ENCODE data around the gene SNAP23.
A peak's percentile ranks its signal among the peaks of the same experiment; 100 is the strongest.
"Not testable (repeated sequence)": the region's sequence is repeated elsewhere in the genome, so short reads cannot be mapped to it uniquely, and the experiment has no call there.

Gene SNAP23

GRCh38 chr15:42498212-42499068, 3.0 kb downstream of the SNAP23 start:
- no peak for DNase-seq

- no peak for DNase-seq
Measured at GRCh38 chr15:42499858-42500609, 4.6 kb downstream of the SNAP23 start.

GRCh38 chr15:42502477-42502876, 7.0 kb downstream of the SNAP23 start:
- no peak for DNase-seq

GRCh38 chr15:42503825-42504224, 8.4 kb downstream of the SNAP23 start:
- no peak for DNase-seq

- no peak for DNase-seq
Measured at GRCh38 chr15:42504631-42505030, 9.2 kb downstream of the SNAP23 start.

GRCh38 chr15:42507514-42507913, 12.1 kb downstream of the SNAP23 start:
- DNase-seq, result no peak

- no peak for DNase-seq
Measured at GRCh38 chr15:42508263-42508690, 12.8 kb downstream of the SNAP23 start.

- DNase-seq, result no peak
Measured at GRCh38 chr15:42510258-42511006, 15.0 kb downstream of the SNAP23 start.

- DNase-seq, result peak; percentile 42
Measured at GRCh38 chr15:42511007-42511391, 15.6 kb downstream of the SNAP23 start.

- no peak for DNase-seq
Measured at GRCh38 chr15:42523331-42523730, 27.9 kb downstream of the SNAP23 start.

GRCh38 chr15:42528970-42529369, 33.5 kb downstream of the SNAP23 start:
- DNase-seq, result no peak

GRCh38 chr15:42533246-42533645, 37.8 kb downstream of the SNAP23 start:
- DNase-seq, result no peak

- no peak for DNase-seq
Measured at GRCh38 chr15:42544853-42545629, 49.6 kb downstream of the SNAP23 start.

GRCh38 chr15:42547918-42548248, 52.4 kb downstream of the SNAP23 start:
- DNase-seq, result peak; percentile 11

- peak; percentile 82 for DNase-seq
Measured at GRCh38 chr15:42548249-42549031, 53.0 kb downstream of the SNAP23 start, which contains the start of the genes HAUS2 and LRRC57. HAUS2 (plus strand) TSS chr15:42548838; CDS start chr15:42548873, 35 bp downstream. LRRC57 (minus strand) TSS chr15:42548793; CDS start chr15:42548434, 359 bp downstream.

- peak; percentile 7 for DNase-seq
Measured at GRCh38 chr15:42549032-42549491, 53.6 kb downstream of the SNAP23 start.

GRCh38 chr15:42549741-42550392, 54.4 kb downstream of the SNAP23 start:
- no peak for DNase-seq

GRCh38 chr15:42553554-42553953, 58.1 kb downstream of the SNAP23 start:
- no peak for DNase-seq

- not testable (repeated sequence) for DNase-seq
Measured at GRCh38 chr15:42556550-42557207, 61.2 kb downstream of the SNAP23 start.

- DNase-seq, result no peak
Measured at GRCh38 chr15:42558739-42559138, 63.3 kb downstream of the SNAP23 start.
